ENCODE measurements around the gene AK8.

Gene AK8

DNA sequence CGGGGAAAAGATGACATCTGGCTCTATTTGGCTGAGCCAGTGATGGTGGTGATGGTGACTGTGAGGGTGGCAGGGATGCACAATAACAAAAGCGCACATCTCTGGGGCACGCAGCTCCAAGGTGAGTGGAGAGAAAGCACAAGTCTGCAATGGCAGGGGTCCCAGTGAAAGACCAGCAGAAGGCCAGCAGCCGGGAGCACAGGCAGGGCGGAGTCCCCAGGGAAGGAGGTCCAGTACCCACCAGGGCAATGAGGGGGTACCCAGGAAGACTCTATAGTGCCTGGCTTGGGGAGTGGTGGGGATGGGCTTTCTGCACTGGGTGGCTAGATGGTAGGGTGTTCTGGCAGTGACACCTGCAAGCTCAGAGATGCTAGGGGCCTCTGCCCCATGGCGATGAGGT lies 69.4 kb downstream of the AK8 start:
- H3K4me1 Mint-ChIP-seq, result peaks cover 20% of the 10 kb centered on the region
- no peak for ATAC-seq

DNA sequence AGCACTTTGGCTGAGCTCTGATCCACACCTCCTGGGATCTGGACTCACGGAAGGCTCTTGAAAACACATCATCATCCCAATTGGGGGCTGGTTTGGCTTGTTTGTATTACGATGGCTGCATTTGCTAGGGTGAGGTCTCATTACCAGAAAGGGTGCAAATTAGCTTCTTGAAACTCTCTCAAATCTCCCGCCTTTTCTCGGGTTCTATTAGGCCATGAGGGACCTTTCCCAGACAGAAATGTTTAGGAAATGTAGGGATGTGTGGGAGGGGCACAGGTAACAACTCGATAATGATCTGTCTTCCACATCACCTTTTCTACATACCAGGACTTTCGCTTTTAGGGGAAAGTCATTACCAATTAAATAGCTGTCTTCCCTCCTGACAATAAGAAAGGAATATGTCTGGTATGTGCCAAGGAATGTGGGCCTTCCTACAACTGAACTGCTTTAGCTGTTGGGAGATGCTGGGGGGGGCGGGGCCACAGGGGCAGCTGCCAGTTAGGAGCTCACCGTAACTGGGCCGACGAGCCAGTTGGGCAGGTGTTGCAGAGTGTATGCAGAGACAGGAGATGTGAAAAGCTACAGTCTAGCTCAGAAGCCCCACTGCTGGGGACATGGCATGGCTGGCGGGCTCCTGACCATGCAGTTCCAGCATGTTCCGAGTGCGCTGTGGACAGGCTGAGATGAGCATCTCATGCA lies 71.2 kb downstream of the AK8 start:
- no peaks in the 10 kb centered on the region for H3K9me3 Mint-ChIP-seq
- H3K27ac Mint-ChIP-seq, result no peak overlapping the region
- no peak overlapping the region for H3K4me3 Mint-ChIP-seq
- no peaks in the 10 kb centered on the region for H3K36me3 Mint-ChIP-seq
- ATAC-seq (no peak), DNase-seq (ENCODE audit: low spot score in 2 of 2) (no peak)
- peaks cover 26% of the 10 kb centered on the region for H3K4me1 Mint-ChIP-seq

More for the DNA sequence above, 69.4 kb downstream of the AK8 start:
- no peaks in the 10 kb centered on the region for H3K9me3 Mint-ChIP-seq
- no peak overlapping the region for H3K4me3 Mint-ChIP-seq
- no peak overlapping the region for H3K27ac Mint-ChIP-seq
- no peak for DNase-seq (ENCODE audit: low spot score in 2 of 2)
- H3K36me3 Mint-ChIP-seq, result no peaks in the 10 kb centered on the region

DNA sequence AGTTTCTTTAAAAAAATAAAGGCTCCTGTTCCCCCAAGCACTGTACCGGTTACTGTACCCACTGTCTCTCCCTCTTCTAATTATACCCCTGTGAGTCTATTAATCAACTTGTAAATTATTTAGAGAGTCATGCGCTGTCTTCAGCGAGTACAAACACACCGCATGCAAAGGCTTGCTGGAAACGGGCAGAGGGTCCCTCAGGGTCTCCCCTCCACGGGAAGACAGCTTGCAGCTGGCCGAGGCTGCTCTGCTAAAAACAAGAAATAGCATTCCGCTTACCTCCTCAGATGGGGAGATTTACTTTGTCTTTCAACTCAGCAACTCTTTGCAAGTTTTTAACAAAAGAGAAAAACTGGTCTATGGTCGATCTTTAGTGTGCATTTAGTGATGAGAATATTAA lies 71.8 kb downstream of the AK8 start:
- DNase-seq (ENCODE audit: low spot score in 2 of 2) (no peak), ATAC-seq (no peak)
- H3K4me3 Mint-ChIP-seq, result no peak overlapping the region
- no peak overlapping the region for H3K27ac Mint-ChIP-seq
- peaks cover 26% of the 10 kb centered on the region for H3K4me1 Mint-ChIP-seq
- no peaks in the 10 kb centered on the region for H3K36me3 Mint-ChIP-seq
- H3K9me3 Mint-ChIP-seq, result no peaks in the 10 kb centered on the region

- no peaks in the 10 kb centered on the region for H3K9me3 Mint-ChIP-seq
- DNase-seq (ENCODE audit: low spot score in 2 of 2) (no peak), ATAC-seq (peak; percentile 25)
- H3K36me3 Mint-ChIP-seq, result no peaks in the 10 kb centered on the region
- peaks cover 26% of the 10 kb centered on the region for H3K4me1 Mint-ChIP-seq
- peak overlapping the region; percentile 60 for H3K27ac Mint-ChIP-seq
- peak overlapping the region; percentile 37 for H3K4me3 Mint-ChIP-seq
Measured at GRCh38 chr9:132804576-132805295, 73.3 kb downstream of the AK8 start.

- Mint-ChIP-seq H3K36me3 (no peaks in the 10 kb centered on the region), H3K9me3 (no peaks in the 10 kb centered on the region), H3K27ac (no peak overlapping the region), H3K4me1 (peaks cover 26% of the 10 kb centered on the region), H3K4me3 (no peak overlapping the region)
- no peak for ATAC-seq
- no peak for DNase-seq (ENCODE audit: low spot score in 2 of 2)
Measured at GRCh38 chr9:132802121-132802795, 75.8 kb downstream of the AK8 start.

DNA sequence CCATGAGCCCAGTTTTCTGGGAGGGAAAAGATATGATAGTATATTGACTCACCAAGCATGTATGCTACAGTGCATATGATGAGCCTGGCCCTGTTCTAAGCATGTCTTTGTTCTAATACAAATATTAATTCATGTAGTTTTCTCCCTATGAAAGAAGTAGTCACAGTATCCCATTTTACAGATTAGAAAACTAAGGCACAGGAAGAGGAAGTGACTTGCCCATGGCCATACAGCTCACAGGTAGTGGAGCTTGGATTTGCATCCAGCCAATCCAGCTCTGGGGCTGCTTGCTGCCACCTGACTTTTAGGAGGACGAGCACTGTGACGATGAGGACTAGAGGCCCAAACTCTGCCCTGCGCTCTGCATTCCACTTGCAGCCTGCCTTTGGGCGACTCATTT lies 76.4 kb downstream of the AK8 start:
- no peaks in the 10 kb centered on the region for H3K9me3 Mint-ChIP-seq
- peaks cover 26% of the 10 kb centered on the region for H3K4me1 Mint-ChIP-seq
- DNase-seq (ENCODE audit: low spot score in 2 of 2), result no peak
- ATAC-seq, result no peak
- no peak overlapping the region for H3K4me3 Mint-ChIP-seq
- no peak overlapping the region for H3K27ac Mint-ChIP-seq
- H3K36me3 Mint-ChIP-seq, result no peaks in the 10 kb centered on the region

DNA sequence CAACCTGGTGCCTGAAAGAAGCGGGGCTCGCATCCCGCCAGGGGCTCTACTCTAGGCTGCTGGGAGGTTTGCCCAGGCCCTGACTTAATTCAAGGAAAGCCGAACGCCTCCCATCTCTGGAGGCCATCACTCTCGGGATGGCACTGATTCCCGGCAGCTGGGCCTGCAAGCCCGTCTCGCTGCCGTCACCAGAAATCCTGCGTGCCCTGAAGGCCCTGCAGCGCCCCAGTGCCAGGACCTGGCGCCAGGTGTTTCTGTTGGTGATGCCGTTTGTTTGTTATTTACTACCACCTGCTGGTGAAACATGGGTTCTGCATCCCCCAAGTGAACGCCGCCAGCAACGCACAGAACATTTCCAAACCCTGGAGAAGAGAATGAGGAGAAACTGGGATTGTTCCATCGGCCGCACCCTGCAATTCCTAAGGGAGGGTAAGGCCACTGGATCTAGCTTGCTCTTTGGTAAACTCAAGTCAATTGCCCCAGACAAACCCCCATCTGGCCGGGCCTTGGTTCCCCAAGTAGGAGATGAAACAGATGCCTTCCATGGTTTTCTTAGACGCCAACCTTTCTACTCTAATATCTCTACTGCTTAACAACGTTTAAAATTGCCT lies 77.9 kb downstream of the AK8 start:
- DNase-seq (ENCODE audit: low spot score in 2 of 2), result peak; percentile 38 to 65
- no peak overlapping the region for H3K4me3 Mint-ChIP-seq
- H3K27ac Mint-ChIP-seq, result no peak overlapping the region
- peak; percentile 82 for ATAC-seq
- peaks cover 18% of the 10 kb centered on the region for H3K4me1 Mint-ChIP-seq
- no peaks in the 10 kb centered on the region for H3K36me3 Mint-ChIP-seq
- no peaks in the 10 kb centered on the region for H3K9me3 Mint-ChIP-seq

GRCh38 chr9:132798817-132799790 lies 79.0 kb downstream of the AK8 start:
- no peaks in the 10 kb centered on the region for H3K36me3 Mint-ChIP-seq
- no peak overlapping the region for H3K4me3 Mint-ChIP-seq
- no peaks in the 10 kb centered on the region for H3K9me3 Mint-ChIP-seq
- H3K4me1 Mint-ChIP-seq, result peaks cover 8% of the 10 kb centered on the region
- no peak for DNase-seq (ENCODE audit: low spot score in 2 of 2)
- ATAC-seq, result peak; percentile 25
- no peak overlapping the region for H3K27ac Mint-ChIP-seq

DNA sequence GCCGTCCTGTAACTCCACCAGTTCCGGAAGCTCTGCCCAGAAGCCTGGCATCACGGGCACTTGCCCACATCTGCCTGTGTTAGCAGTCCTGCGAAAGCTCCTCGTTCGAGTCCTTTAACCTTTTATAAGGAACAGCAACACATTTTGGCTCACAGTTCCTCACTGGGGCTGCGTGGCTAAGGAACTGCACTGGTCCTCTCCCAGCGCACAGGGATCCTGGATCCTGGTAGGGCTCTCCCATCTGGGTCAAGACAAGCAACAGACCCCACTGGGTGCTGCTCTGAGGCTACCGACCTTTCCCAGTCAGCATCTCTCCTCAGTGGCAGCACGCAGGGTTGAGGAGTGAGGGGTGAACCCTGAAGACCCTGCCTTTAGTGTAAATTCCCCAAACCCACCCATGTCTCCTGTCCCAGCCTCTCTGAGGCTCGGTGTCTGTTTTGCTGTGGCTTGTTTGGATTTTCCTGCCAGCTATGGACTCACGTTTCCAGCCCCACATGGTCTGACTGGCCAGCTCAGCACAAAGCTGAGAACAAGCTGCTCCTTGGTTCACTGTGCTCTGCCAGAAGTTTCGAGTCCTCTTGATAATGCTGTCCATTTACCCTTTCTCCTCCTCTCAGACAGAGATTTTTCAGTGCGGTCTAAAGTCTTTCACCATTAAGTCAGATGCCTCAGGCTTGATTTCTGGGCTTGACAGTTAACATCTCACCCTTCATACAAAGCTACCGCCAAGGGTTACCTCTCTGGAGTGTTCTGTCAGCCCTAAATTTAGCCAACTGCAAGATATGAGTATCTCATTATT lies 80.0 kb downstream of the AK8 start:
- Mint-ChIP-seq H3K9me3 (no peaks in the 10 kb centered on the region), H3K4me1 (peaks cover 5% of the 10 kb centered on the region), H3K4me3 (no peak overlapping the region), H3K36me3 (no peaks in the 10 kb centered on the region), H3K27ac (no peak overlapping the region)
- DNase-seq (ENCODE audit: low spot score in 2 of 2), result no peak
- ATAC-seq, result no peak

GRCh38 chr9:132795511-132796303 lies 82.4 kb downstream of the AK8 start:
- Mint-ChIP-seq H3K9me3 (no peaks in the 10 kb centered on the region), H3K36me3 (no peaks in the 10 kb centered on the region), H3K4me1 (no peaks in the 10 kb centered on the region), H3K27ac (no peak overlapping the region), H3K4me3 (no peak overlapping the region)
- no peak for DNase-seq (ENCODE audit: low spot score in 2 of 2)
- no peak for ATAC-seq

- Mint-ChIP-seq H3K27ac (no peak overlapping the region), H3K4me3 (no peak overlapping the region), H3K4me1 (no peaks in the 10 kb centered on the region), H3K9me3 (no peaks in the 10 kb centered on the region), H3K36me3 (no peaks in the 10 kb centered on the region)
- ATAC-seq, result no peak
- DNase-seq (ENCODE audit: low spot score in 2 of 2), result no peak
Measured at GRCh38 chr9:132794730-132795380, 83.2 kb downstream of the AK8 start.

DNA sequence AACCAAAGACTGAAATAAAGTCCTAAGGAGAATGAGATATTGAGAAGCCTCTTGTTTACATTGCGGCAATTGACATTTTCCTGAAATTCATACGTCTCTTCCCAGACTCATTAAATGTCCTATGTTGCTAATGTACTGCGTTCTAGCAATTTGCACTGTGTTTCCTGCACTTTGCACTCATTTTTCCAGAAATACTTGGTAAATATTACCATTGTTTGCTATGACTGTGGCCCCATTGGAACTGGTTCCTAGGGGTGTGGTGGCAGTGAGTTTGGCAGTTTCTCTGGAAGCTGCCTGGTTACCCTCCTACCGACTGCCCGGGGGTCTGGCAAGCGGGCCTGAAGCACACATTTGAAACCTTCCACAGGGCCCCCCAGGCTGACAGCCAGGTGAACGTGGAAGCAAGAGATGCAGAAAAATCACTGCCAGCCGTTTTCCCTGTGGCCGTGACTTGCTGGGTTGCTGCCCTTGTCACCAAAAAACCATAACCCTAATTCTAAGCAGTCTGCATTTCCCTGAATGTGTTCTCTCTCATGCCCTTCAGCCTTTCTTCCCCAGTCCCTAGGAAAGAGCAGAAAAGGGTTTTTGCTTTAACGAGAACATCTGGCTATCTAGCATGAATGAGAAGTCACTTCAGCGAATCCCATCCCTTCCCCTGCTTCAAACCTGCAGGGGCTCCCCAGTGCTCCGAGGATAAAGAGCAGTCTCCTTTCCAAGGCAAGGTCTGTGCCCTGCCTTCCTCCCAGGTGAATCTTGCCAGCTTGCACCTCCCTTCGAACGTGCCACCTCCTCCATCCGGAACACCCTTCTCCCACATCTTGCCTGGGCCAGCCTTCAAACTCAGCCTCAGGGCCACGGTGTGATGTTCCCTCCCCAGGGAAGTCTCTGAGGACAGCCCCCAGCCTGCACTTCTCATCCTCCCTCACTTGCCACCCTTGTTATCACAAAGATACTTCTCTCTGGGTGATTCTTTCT lies 84.2 kb downstream of the AK8 start:
- Mint-ChIP-seq H3K4me1 (no peaks in the 10 kb centered on the region), H3K9me3 (no peaks in the 10 kb centered on the region), H3K36me3 (no peaks in the 10 kb centered on the region), H3K27ac (no peak overlapping the region), H3K4me3 (no peak overlapping the region)
- no peak for DNase-seq (ENCODE audit: low spot score in 2 of 2)
- no peak for ATAC-seq

Data from stimulated activated effector memory CD8-positive, alpha-beta T cell treated with anti-CD3 and anti-CD28 coated beads, Interleukin-12 subunit alpha, Interleukin-12 subunit beta, amount 100 ng/mL, for 72 hours (primary cell).